Stimulated activated CD8-positive, alpha-beta memory T cell treated with anti-CD3 and anti-CD28 coated beads, Interleukin-12 subunit alpha, Interleukin-12 subunit beta, amount 100 ng/mL, for 4 hours (primary cell): ENCODE data around the gene UNC5CL.

Experiments
- DNase-seq: peaks from one replicate; pipeline ENCODE4 v3.0.0-alpha.2; 2020; ENCODE audit warnings: low read depth

UNC5CL gene

GRCh38 chr6:41039060-41039998, at the start of gene UNC5CL:
Gene UNC5CL, minus strand, starts transcription at chr6:41039221. Its CDS starts 4,147 bp downstream, at chr6:41035074.
- no peak for DNase-seq

DNA sequence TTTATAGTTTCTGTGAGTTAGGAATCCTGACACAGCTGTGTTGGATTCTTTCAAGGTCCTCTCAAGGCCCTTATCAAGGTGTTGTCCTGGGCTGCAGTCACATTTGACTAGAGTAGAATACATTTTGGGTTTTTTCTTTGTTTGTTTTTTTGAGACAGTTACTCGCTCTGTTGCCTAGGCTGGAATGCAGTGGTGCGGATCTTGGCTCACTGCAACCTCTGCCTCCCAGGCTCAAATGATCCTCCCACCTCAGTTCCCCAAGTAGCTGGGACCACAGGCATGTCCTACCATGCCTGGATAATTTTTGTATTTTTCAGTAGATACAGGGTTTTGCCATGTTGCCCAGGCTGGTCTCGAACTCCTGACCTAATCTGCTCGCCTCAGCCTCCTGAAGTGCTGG, 49.4 kb upstream of the UNC5CL start:
- DNase-seq = no peak

GRCh38 chr6:41085182-41085581, 46.2 kb upstream of the UNC5CL start:
- DNase-seq = no peak

- no peak for DNase-seq
Measured at GRCh38 chr6:41083072-41083471, 44.1 kb upstream of the UNC5CL start.

DNA sequence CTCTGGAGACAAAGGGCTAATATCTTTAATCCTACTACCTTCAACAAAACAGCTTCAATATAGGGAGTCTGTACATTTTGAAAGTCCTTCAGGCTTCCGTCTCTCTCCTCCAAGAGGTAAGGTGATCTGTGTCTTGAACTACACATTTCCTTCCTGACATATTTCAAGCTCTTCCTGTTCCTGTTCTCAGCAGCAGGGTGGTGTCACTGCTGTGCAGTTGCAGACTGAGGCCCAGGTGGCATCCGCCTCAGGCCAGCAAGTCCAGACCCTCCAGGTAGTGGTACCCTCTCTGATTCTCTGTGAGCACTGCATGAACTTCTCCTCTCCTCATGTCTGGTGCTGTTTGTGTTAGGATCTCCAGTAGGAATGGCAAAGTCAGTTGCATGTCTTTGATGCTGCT, 41.6 kb upstream of the UNC5CL start:
- no peak for DNase-seq

- DNase-seq = no peak
Measured at GRCh38 chr6:41079080-41079479, 40.1 kb upstream of the UNC5CL start.

DNA sequence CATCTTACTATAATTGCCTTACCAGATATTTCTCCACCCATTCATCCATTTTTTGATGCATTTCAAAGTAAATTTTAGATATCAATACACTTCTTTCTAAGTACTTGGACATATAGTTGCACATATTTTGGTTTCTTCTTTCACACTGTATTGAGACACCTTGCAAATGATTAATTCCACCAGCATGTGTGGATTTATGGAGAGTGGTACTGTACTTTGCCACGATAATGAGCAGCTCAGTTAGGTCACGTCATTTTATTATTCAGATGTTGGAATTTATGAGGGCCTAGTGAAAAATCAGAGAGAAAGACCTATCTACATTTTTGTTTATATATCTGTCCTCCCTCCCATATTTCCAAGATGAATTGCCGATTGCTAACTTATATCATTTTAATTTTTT, 39.1 kb upstream of the UNC5CL start:
- DNase-seq = no peak

- DNase-seq = no peak
Measured at GRCh38 chr6:41077536-41077935, 38.5 kb upstream of the UNC5CL start.

- no peak for DNase-seq
Measured at GRCh38 chr6:41075651-41076626, 36.9 kb upstream of the UNC5CL start.

GRCh38 chr6:41074692-41075436, 35.8 kb upstream of the UNC5CL start:
- DNase-seq = no peak

DNA sequence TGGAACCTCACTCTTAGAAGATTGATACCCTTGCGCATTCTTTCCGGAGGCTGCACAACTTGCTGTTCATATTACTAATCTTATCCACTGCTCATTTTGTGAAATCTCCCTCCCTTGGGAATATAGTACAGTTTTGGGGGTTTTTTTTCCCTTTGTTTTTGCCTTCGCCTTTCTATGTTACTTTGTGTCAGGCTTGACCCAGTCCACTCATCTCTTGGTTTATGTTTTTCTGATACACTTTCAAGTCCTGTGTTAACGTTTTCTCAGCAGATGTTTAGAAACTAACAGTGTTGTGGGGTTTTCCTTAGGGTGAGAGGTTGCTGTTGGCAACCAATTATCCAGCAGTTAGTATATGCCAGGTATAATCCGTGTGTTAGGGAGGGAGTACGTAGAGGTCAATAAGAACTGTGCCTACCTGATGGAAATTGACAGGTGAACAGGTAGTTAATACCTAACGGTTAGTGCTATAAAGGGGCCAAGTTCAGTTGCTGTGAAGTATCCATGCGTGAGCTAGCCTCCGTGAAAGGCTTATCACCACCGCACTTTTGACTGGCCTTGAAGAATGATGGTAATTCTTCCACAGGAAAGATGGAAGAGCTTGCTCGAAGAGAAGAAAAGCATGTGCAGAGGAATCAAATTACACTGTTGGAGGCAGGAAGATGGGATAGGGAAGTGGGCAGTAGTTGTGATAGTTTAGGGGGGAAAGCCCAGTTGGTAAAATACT, 35.1 kb upstream of the UNC5CL start:
- DNase-seq = no peak

- peak; percentile 71 for DNase-seq
Measured at GRCh38 chr6:41073203-41073967, 34.4 kb upstream of the UNC5CL start.

DNA sequence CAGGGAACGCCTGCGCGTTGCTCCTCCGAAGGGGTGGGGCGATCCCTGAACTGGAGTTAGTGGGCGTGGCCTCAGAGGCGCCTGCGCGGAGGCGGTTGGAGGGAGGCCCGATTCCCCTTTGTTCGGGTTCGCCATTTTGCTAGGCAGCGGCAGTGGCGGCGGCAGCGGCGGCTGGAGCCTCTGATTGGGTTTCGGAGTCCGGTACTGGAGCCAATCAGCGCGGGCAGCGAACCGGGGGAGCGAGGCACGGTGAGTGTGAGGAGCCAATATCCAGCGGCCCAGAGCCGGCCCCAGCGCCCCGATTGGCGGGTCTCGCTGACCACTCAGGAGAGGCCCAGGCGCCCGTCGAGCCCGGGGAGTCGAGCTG, 33.8 kb upstream of the UNC5CL start, which contains the start of gene NFYA:
Gene NFYA, plus strand, starts transcription at position 139 of the 367 bp plus-strand sequence. CDS start 6,116 bp downstream, outside the sequence.
- DNase-seq = peak; percentile 100

- peak; percentile 100 for DNase-seq
Measured at GRCh38 chr6:41071923-41072835, 33.2 kb upstream of the UNC5CL start, which contains the start of gene OARD1. Gene OARD1, minus strand, starts transcription at chr6:41072356. Its CDS starts 722 bp downstream, at chr6:41071634.

DNA sequence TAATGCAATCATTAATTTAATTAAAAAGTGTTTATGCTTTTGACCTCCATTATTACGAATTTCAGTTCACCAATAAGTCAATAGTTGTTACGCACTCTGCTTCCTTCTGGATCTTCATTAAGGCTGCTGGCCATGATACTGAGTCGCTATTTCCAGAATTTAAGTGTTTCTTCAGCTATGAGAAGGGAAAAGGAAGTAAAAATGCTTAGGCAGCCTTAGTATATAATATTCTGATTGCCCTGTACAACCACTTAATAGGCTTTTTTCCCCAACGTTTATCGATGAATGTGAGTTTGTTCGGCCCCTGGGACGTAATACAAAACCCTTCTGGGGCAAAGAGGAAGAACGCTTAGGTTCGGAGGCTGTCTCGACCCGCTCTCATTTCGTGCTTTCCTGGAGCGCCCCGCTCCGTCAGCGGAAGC, 32.5 kb upstream of the UNC5CL start:
- DNase-seq = no peak

DNA sequence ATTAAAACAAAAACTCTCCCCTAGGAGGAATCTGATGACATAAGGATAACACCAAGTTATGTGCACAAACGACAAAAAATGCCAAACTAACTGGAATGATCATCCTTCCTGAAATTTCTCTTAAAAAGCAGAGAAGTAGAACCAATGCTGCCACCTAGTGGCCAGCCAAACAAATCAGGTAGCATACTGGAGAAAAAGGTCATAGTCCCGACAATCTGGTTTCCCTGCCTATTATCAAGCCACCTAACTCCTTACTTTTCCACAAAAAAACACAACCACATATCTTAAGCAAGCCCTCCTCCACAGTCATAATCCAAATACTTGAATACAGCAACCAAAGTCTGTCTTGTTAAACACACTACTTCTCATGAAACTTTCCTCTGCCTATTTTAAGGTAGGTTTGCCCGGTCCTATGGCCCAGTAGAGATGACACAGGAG, 27.9 kb upstream of the UNC5CL start:
- DNase-seq = peak; percentile 13

DNA sequence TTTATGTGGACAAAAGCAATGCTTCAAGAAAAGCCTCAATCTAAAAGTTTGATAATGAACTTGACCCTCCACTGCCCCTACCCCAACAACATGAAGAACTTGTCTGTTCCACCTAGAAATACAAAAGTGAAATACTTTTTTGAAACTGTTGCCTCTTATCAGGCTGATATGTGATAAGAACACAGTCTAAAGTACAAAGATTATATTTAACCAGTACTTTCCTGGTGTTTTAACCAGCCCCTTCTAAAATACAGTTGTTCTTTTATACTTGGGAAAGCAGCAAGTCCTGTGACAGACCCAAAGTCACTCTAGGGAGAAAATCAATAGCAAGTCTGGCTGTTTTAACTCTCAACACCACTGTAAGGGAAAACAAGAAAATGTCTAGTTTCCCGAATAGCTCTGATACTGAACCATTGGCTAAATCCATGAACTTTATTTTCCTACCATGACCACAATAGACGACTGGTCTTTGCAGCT, 26.6 kb upstream of the UNC5CL start:
- DNase-seq = no peak

- no peak for DNase-seq
Measured at GRCh38 chr6:41064841-41065240, 25.8 kb upstream of the UNC5CL start.

DNA sequence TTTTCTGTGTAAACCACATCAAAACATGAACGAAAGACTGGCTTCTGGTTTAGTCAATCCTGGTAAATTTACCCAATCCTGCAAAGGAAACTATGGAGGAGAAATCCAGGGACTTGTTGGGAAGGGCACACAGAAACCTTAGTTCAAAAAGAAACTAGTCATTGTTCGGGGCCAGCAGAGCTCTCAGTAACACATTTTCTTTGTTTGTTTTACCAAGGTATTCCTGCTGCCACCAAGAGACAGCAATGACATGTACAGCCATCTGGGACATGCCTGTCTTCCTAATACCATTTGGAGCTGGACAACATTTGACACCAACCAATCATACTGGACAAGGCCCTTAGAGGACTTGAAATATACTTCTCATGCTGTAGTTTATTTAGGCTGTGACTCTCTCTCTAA, 24.9 kb upstream of the UNC5CL start:
- no peak for DNase-seq
